GM21447 (cell line): ENCODE measurements around the gene SLC25A21.

Source experiments
- ATAC-seq: cut with Tn5 transposase; IDR thresholded peaks from one replicate; pipeline ENCODE4 v1.9.1; 2021; ENCODE audit not compliant: unreplicated experiment

Gene SLC25A21

DNA sequence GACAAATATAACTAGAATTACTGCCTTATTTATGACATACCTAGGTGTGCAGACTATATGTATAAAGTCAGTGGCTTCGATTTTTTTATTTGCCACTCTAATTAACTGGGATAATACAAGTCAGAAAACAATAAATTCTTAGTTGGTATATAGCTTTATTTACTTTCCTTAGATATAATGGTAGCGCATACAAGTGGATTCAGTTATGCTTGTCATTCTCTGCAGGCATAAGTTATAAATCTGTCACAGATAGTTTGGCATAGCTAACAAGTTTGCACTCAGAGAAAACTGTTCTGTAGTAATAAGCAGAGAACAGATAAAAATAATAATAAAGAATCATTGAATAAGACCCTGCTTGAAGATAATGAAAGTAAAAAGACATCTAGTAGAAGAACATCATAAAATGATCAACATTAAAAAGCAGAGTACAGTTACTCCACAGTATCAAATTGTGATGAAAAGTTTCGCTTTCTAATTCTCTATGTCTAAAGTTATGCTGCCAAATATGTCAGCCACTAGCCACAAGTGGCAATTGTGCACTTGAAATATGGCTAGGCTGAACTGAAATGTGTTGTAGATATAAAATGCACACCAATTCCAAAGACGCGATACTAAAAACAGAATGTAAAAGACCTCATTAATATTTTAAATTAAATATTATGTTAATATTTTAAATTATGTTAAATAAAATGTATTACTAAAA lies 224.1 kb downstream of the SLC25A21 start:
- no peak for ATAC-seq

DNA sequence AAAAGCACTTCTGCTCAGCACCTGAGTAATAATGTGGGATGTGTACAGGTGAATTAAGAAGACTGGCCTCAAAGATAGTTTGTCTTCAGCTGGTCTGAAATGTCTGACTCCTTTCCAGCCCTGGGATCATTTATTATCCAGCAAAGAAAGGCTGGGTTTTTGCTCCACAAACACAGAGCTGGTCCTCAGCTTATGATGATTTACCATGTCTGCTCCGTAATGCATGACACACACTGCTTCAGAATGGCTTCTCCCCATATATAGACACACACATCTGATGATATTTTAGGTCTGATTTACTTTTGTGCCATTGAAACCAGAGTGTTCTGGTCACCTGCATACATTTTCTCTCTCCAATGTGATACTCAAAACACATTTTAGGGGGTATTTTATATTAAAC lies 225.0 kb downstream of the SLC25A21 start:
- no peak for ATAC-seq

DNA sequence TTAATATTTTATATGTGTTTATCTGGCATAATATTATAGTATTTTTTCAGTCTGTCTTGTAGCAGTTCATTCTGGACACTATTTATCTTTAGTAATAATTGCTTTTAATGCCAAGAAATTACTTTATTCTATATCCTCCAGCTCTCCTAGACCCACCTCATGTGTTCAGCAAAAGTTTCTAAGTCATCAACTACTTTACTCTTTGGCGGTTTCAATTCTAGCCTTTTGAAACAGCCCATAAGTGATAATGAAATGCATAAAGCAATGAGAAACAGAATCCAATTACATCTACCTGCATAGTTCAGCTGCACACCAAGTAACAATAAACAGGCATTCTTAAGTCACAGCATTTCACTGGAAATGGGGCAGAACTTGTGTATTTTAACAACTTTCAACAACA lies 225.5 kb downstream of the SLC25A21 start:
- ATAC-seq = no peak

DNA sequence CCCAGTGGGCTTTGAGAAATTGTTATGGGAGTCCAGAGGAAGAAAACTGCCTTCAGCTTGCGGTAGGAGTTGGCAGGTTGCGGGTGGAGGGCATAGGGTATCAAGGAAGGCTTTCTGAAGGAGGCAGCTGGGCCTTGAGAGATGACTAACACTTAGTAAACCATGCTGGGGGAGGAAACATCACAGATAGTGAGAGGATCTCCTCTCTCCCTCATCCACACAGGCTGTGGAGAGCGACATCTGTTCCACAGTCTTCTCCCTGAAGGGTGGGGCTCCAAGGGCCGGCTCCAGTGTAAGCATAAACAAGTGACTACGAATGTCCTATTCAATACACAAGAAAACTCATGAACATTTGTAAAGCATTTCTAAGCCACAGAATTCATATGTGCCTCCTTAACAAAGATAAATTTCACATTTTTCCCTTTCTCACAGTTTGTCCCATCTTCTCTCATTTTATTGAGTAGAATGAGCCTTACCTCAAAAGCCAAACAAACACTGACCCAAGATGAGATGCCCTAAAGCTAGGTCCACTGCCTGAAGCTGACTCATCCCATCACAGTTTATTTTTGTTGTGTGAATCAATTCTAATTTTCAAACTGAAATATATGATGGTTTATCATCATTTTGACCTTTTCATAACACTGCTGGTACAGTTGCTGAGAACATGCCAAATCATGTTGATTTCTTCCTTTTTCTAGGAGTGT lies 227.9 kb downstream of the SLC25A21 start:
- ATAC-seq = no peak

DNA sequence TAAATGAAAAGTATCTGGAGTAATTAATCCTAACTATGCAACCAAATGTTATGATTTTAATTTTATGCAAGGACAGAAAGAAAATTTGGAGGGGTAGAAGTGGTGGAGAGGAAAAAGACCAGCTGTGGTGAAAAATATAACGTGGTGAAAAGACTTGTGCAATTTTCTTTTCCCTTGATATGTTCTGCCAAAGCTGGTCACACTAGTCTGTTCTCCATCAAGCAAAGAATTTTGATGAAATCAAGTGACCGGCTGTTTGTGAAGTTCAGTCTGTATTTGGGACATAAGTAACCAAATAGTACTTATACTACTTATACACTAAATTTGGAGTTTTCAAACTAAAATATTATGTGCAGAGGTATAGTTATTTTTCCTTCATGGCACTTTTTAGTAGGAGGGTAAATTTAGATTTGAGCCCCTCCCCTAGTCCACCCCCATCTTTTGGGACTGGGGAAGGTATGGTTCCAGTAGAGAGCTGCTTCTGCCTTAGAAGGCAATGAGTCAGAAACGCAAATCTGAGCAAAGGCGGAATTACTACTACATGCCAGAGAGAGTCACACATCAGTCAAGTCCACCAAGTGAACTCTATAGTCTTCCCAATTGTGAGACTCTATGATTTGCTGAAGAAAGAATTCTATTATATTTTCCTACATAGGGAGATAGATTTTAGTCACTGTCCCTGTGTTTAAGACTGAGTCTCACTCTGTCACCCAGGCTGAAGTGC lies 229.7 kb downstream of the SLC25A21 start:
- no peak for ATAC-seq

DNA sequence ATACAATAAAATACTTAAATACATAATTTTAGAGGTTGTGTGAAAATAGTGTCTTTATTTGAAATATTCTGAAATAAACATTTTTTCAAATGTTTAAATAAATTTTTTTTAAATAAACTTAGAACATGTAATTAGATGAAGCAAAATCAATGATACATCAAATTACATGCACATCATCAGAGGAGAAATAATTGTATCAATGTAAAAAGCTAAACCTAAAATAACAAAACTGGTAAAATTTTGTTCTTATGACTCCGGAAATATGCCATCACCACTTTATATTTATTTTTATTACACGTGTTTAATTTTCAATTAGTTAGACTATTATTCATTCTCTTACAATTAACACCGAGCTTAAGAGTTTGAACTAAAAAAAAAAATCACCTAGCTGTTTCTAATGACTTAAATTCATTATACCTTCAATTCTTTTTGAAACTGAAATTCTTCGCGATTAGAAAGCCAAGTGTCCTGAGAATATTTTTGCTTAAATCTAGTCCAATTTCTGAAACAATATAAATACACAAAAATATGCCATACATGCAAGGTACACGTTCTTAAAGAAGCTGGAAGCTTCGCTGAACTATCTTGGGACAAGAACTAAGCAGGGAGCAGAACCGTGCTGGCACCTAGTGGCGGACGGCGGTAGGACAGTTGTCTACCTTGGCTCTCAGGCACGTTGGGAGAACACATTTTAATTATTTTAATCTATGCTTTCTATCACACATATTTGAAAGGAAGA lies 230.5 kb downstream of the SLC25A21 start:
- peak; percentile 87 for ATAC-seq

GRCh38 chr14:36940476-36940875 lies 231.9 kb downstream of the SLC25A21 start:
- ATAC-seq = no peak

- no peak for ATAC-seq
Observed at GRCh38 chr14:36939265-36939664, 233.1 kb downstream of the SLC25A21 start.

DNA sequence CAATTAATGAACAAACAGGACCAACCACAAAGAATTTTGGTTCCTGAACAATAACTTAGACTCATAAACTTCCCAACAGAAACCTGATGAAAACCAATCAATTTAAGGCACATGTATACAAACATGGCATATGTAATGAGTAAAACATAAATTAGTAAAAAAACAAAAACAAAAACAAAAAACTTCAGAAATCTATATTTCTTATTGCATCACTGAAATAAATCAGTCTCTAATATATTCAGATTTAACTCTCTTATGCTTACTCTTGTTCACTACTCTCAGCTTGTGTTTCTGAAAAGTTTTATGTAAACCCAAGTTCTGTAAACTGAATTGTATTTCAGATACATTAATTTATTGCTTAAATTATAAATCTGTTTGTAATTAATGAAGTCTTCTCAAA lies 233.7 kb downstream of the SLC25A21 start:
- ATAC-seq = no peak

- no peak for ATAC-seq
Observed at GRCh38 chr14:36935976-36936678, 236.3 kb downstream of the SLC25A21 start.

DNA sequence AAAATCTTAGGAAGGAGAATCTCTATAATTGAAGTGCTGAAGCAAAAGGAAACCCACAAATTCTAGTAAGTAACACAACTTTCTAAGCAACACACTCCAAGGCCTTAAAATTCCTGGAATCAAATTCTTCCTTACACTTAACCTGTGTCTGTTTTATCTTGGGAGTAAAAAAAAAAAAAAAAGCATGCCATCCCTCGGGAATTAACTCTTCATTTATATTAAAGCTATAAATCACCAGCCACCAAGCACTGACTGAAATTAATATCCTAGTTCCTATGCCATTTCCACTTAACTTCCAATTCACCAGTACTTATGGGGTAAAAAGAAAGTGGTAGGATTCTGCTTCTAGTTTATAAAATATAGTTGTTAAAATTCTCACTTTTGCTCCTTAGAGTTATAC lies 238.1 kb downstream of the SLC25A21 start:
- ATAC-seq = no peak

DNA sequence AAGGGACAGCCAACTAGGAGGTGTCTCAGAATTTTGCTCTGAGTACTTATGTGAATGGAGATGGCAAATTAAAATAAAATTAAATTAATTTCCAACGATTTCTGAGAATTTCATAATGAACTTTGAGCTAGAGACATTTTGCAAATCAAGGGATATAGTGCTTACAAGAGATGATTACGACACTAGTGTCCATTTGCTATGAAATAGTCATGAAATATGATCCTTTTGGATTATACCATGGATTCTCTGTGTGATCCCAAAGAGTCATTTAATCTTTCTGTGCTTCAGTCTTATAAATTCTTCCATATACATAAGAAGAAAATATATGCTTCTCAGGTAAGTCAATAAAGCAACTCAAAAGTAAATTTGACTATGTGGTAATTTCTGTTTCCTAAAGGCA lies 240.6 kb downstream of the SLC25A21 start:
- ATAC-seq = no peak

- no peak for ATAC-seq
Observed at GRCh38 chr14:36928432-36928831, 244.0 kb downstream of the SLC25A21 start.

- no peak for ATAC-seq
Observed at GRCh38 chr14:36925094-36925493, 247.3 kb downstream of the SLC25A21 start.

- no peak for ATAC-seq
Observed at GRCh38 chr14:36916668-36917067, 255.7 kb downstream of the SLC25A21 start.

GRCh38 chr14:36915081-36915480 lies 257.3 kb downstream of the SLC25A21 start:
- no peak for ATAC-seq

GRCh38 chr14:36910578-36910977 lies 261.8 kb downstream of the SLC25A21 start:
- ATAC-seq = no peak

GRCh38 chr14:36905272-36905888 lies 267.0 kb downstream of the SLC25A21 start:
- no peak for ATAC-seq

DNA sequence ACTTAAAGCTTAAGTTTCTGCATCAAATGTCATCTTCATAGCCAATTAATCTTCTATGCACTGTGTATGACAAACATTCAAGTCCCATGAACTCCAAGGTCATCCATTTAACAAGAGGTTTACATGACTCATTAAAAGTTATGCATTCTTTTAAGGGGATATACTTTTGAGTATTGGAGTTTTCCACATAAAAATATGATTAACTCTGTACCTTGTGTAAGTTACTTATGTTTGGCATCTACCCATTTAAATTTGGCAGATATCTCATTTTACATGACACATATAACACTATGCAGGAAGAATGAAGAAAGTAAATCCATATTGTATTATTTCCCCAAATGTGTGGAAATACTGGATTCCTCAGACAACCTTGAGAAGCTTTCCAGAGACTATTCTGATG lies 270.5 kb downstream of the SLC25A21 start:
- no peak for ATAC-seq

DNA sequence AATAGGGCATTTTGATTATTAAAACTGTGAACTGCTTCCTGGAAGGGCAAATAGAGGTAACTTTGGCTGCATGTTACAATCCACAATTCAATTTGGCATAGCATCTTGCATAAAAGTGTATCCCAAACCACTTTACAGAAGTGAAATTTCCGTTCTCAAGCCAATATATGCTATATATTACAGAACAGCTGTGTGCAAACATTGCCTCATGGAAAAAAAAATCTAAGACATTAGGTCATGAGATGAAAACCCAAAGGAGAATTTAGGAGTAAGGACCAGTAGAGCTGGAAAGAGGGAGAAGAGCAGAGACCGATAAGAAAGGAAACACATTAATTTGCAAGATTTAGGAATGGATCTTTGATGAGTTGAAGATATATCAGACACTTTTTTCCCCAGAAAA lies 271.6 kb downstream of the SLC25A21 start:
- no peak for ATAC-seq
